CD4-positive, alpha-beta T cell (primary cell): ENCODE results near the gene ZMAT5. TPM values are rescaled to one million over a fixed set of nuclear protein-coding genes. Genes with fewer than 3 reads are reported as not detected.

Experiments
- ATAC-seq: fragments of 200-7000 bp; cut with Tn5 transposase; one replicate; pipeline ENCODE4 v1.10.0; 2022; ENCODE audit warnings: mild to moderate bottlenecking; ENCODE audit not compliant: poor library complexity
- CTCF ChIA-PET: fragments of 350-600 bp; sonication (Branson Sonifier 250); formaldehyde crosslinking; loops from one replicate; lab custom pipeline; 2021; ENCODE audit warnings: antibody characterized with exemption, inconsistent platforms; lab: Charles Lee
- POLR2A ChIA-PET: fragments of 350-600 bp; sonication (Branson Sonifier 250); formaldehyde crosslinking; loops from one replicate; lab custom pipeline; 2021; ENCODE audit warnings: antibody characterized with exemption, inconsistent platforms; lab: Charles Lee
- DNase-seq, 14 experiments: peaks; one replicate each; pipeline ENCODE4 v3.0.0-alpha.2; 2013 to 2020; ENCODE audit warnings: mixed read lengths in 2 of 14
- H3K27ac ChIP-seq, 2 donors: one replicate each; pipeline versions ENCODE4 v1.5.1 to v1.7.0; 2013; ENCODE audit warnings: low read length in 2 of 2, low read depth in 1 of 2, mild to moderate bottlenecking in 1 of 2
- H3K27me3 ChIP-seq, 2 experiments: 1 replicate in 1 of 2; 2 replicates in 1 of 2; pipeline versions ENCODE4 v1.6.1 to v1.7.0; 2013; ENCODE audit warnings: low read length in 2 of 2, control low read depth in 1 of 2, mild to moderate bottlenecking in 1 of 2, moderate library complexity in 1 of 2; ENCODE audit not compliant: insufficient read depth in 2 of 2, control insufficient read depth in 1 of 2
- H3K36me3 ChIP-seq: one replicate; pipeline ENCODE4 v1.6.1; 2013; ENCODE audit warnings: low read length, control low read depth; ENCODE audit not compliant: insufficient read depth
- H3K4me1 ChIP-seq: one replicate; pipeline ENCODE4 v1.6.1; 2013; ENCODE audit warnings: low read length, control low read depth; ENCODE audit not compliant: insufficient read depth
- H3K4me3 ChIP-seq: one replicate; pipeline ENCODE4 v1.5.1; 2013; ENCODE audit warnings: mild to moderate bottlenecking, low read length, moderate library complexity
- H3K9me3 ChIP-seq, 2 experiments: 1 replicate in 1 of 2; 2 replicates in 1 of 2; pipeline versions ENCODE4 v1.6.1 to v1.7.0; 2013; ENCODE audit warnings: low read length in 2 of 2, mild to moderate bottlenecking in 2 of 2, control low read depth in 1 of 2, moderate library complexity in 1 of 2; ENCODE audit not compliant: control insufficient read depth in 1 of 2, insufficient read depth in 1 of 2
- H3K27ac Mint-ChIP-seq: one replicate; pipeline ENCODE4 v1.8.0; 2020; ENCODE audit warnings: mixed read lengths
- H3K27me3 Mint-ChIP-seq: one replicate; pipeline ENCODE4 v1.8.0; 2021; ENCODE audit warnings: mixed read lengths
- H3K36me3 Mint-ChIP-seq: one replicate; pipeline ENCODE4 v1.8.0; 2021; ENCODE audit warnings: low read depth, mixed read lengths
- H3K4me1 Mint-ChIP-seq: one replicate; pipeline ENCODE4 v1.8.0; 2021; ENCODE audit warnings: low read depth, mixed read lengths
- H3K4me3 Mint-ChIP-seq: one replicate; pipeline ENCODE4 v1.8.0; 2020; ENCODE audit warnings: mild to moderate bottlenecking, mixed read lengths
- H3K9me3 Mint-ChIP-seq: one replicate; pipeline ENCODE4 v1.8.0; 2020; ENCODE audit warnings: mixed read lengths
- CTCF ChIP-seq: fragments of 200-600 bp; IDR thresholded peaks from one replicate; pipeline ENCODE4 v1.8.0; 2022; ENCODE audit warnings: antibody characterized with exemption, mild to moderate bottlenecking
- intact Hi-C, 2 experiments: fragments of 100-400 bp; cut with DNase I in 1 of 2; cut with micrococcal nuclease in 1 of 2; formaldehyde crosslinking; loops; one replicate each; pipeline versions ENCODE4 v1.15.1 to v1.9.0; 2023 to 2025; cut with DNase I, micrococcal nuclease
- total RNA-seq, 174 experiments: library from RNA in 2 of 174; stranded (reverse) in 2 of 174; gene quantifications; one replicate each; pipeline ENCODE4 v1.2.3 and lab custom pipeline; 2021 to 2026

The ZMAT5 gene
- total RNA-seq, 2 experiments from 2014 or later: 5.6 to 6.6 TPM

DNA sequence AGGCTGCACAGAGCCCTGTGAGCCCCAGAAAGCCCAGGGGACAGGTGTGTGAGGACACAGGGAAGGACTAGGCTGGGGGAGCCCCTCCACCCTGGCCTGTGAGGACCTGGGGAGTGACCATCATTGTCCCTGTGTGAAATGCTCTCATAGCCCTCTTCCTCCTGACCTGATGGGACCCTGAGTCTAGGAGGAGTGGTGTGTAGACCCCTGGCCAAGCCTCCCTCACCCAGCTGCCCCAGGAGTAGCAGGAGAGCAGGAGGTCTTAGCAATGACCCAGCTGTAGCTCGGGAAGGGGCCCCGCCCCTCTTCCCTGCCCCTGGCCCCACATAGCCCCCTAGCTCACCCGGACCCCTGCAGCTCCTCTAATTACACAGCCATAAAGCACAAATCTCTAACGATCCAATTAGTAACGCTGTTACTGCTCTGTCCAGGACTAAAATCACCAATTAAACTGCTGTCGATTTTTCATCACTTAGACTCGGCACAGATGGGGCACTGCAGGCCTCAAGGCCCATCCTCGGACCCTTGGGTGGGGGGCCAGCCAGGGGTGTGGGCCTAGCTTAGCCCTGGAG lies 53.6 kb downstream of the ZMAT5 start:
- no peak for DNase-seq
- Histone ChIP-seq H3K27ac (no peak overlapping the region), H3K27me3 (peaks cover 10 to 15% of the 10 kb centered on the region in 2 experiments), H3K4me1 (no peaks in the 10 kb centered on the region), H3K4me3 (no peak overlapping the region), H3K9me3 (no peaks in the 10 kb centered on the region), H3K36me3 (no peaks in the 10 kb centered on the region)
- Mint-ChIP-seq H3K36me3 (no peaks in the 10 kb centered on the region), H3K4me3 (no peak overlapping the region), H3K27me3 (peaks cover 45% of the 10 kb centered on the region), H3K4me1 (no peaks in the 10 kb centered on the region), H3K9me3 (no peaks in the 10 kb centered on the region), H3K27ac (no peak overlapping the region)
- no peak for TF ChIP-seq CTCF
- ATAC-seq: no peak
- ChIA-PET CTCF (no interaction called here), POLR2A (no interaction called here)
- intact Hi-C loops: no loop called here

- Mint-ChIP-seq H3K27ac (no peak overlapping the region), H3K4me1 (no peaks in the 10 kb centered on the region), H3K27me3 (peaks cover 34% of the 10 kb centered on the region), H3K9me3 (no peaks in the 10 kb centered on the region), H3K4me3 (no peak overlapping the region), H3K36me3 (no peaks in the 10 kb centered on the region)
- DNase-seq: no peak
- Histone ChIP-seq H3K27me3 (peaks cover 6% of the 10 kb centered on the region in 2 experiments), H3K9me3 (no peaks in the 10 kb centered on the region), H3K27ac (no peak overlapping the region), H3K36me3 (no peaks in the 10 kb centered on the region), H3K4me1 (no peaks in the 10 kb centered on the region), H3K4me3 (no peak overlapping the region)
- TF ChIP-seq CTCF: no peak
- intact Hi-C loops: no loop called here
- CTCF ChIA-PET: no interaction called here
- POLR2A ChIA-PET: no interaction called here
- no peak for ATAC-seq
These were observed 54.7 kb downstream of the ZMAT5 start for GRCh38 chr22:29712119-29712518.

DNA sequence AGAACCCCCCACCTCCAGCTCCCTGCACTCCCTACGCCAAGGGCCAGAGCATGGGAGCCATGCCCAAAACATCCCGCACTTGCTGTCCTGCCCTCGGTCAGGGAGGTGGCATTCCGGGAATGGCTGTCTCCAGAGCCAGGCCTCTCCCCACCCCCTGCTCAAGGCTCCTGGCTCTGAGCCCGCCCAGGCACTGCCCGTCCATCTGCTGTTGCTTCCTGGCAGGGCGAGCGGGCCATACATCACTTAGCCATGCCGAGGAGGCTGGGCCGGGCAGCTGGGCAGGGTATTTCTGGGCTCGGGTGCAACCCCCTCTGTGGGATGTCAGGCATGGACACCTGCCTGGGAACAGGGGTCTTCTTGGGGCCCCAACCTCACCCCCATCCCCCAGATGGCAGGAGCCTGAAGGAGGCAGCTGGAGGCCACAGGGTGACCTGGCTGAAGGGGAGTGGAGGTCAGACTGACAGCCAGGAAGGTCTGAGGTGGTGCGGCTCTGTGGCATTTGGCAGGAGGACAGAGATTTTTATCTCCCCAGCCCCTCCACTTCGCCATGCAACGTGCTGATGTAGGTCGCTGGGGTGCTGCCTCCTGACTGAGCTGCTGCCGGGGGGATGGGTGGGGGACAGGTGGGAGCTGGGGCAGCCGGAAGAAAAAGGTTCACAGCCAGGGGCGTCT lies 55.7 kb downstream of the ZMAT5 start:
- Histone ChIP-seq H3K27ac (no peak overlapping the region), H3K4me1 (no peaks in the 10 kb centered on the region), H3K9me3 (no peaks in the 10 kb centered on the region), H3K27me3 (peaks cover 0 to 2% of the 10 kb centered on the region in 2 experiments), H3K36me3 (no peaks in the 10 kb centered on the region), H3K4me3 (no peak overlapping the region)
- POLR2A ChIA-PET: no interaction called here
- no peaks in the 10 kb centered on the region for H3K4me1 Mint-ChIP-seq
- H3K36me3 Mint-ChIP-seq: no peaks in the 10 kb centered on the region
- TF ChIP-seq CTCF: no peak
- no peak overlapping the region for H3K27ac Mint-ChIP-seq
- intact Hi-C loops: no loop called here
- no peaks in the 10 kb centered on the region for H3K9me3 Mint-ChIP-seq
- DNase-seq (no peak), ATAC-seq (no peak)
- CTCF ChIA-PET: interaction anchor here (0.6 kb wide), 1 partner anchor 891 kb away, joined by 3 read pairs; no protein-coding TSS in a partner anchor
- peaks cover 23% of the 10 kb centered on the region for H3K27me3 Mint-ChIP-seq
- no peak overlapping the region for H3K4me3 Mint-ChIP-seq
